Stimulated activated CD8-positive, alpha-beta memory T cell treated with anti-CD3 and anti-CD28 coated beads, Interleukin-7, amount 100 ng/mL, for 48 hours (primary cell): ENCODE results near the gene ZNF730.
"Not testable (repeated sequence)": the region's sequence is repeated elsewhere in the genome, so short reads cannot be mapped to it uniquely, and the experiment has no call there.

ENCODE experiments used
- DNase-seq, 2 donors: peaks; one replicate each; pipeline ENCODE4 v3.0.0-alpha.2; 2020; ENCODE audit warnings: low read depth in 1 of 2; ENCODE audit errors: extremely low read depth in 1 of 2

The ZNF730 gene

DNA sequence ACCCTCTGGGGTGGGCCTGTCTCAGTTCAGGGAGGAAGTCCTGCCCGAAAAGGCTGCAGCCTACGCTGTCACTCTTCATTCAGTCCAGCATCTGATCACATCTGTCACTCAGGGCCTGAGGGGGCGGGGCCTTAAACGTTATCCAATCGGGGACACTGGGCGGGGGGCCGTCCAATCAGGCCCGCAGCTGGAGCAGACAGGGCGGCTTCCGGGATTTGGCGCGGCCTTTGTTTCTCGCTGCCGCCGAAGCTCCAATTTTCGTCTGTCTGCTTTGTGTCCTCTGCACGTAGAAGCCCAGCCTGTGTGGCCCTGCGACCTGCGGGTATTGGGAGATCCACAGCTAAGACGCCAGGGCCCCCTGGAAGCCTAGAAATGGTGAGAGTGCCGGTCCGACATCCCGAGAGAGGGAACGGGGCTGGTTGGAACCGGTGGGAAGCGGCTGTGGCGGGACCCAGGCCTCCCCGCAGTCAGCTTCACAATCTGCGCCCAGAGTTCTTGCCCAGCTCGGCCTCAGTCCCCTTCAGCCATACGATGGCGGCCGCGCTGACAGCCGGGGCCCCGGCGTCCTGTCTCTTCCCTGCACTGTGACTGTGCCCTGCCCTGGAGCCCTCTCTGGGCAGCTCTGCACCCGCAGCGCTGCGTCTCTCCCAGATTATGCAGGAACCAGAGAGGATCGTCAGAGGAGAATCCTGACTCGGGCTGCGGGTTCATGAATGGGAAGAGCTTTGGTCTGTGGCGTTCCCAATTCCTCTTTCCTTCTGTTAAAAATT, at the start of gene ZNF730:
Gene ZNF730, plus strand, starts transcription at position 224 of the 770 bp plus-strand sequence. Its CDS starts 149 bp downstream, at position 373.
- DNase-seq, result peak; percentile 45 to 50

DNA sequence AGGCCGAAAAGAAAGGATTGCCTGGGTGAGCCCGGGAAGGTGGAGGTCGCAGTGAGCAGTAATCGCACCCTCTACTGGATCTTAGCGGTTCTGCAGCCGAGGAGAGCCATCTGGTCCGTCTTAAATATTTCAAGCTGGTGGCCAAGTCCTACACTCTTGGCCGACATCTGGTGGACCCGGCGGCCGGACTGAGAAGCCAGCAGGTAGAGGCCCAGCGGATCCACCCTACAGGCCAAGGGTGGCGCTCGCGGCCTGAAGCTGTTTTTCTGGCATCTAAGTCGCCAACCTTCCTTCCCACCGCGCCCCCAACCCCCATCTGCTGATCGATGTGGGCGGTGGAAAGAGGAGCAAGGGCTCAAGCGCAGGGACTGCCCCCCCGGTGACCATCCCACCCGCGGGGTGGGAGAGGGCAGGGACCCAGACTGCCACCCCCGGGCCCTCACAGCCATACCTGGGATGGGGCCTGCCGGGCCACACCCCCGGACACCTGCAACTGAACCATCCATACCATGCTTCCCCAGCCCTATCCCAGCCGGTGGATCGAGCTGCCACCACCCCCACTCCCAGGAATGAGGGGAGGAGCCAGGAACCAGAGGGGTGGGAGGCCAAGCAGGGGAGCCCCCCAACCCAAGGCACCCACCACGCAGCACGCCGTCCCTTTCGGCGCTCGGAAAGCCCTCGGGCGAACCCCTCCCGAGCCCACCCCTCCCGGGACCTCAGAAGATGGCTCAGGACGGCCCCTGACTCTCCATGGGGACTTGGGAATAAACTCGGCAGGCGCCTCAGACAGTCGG, 46.3 kb upstream of the ZNF730 start:
- no peak for DNase-seq

DNA sequence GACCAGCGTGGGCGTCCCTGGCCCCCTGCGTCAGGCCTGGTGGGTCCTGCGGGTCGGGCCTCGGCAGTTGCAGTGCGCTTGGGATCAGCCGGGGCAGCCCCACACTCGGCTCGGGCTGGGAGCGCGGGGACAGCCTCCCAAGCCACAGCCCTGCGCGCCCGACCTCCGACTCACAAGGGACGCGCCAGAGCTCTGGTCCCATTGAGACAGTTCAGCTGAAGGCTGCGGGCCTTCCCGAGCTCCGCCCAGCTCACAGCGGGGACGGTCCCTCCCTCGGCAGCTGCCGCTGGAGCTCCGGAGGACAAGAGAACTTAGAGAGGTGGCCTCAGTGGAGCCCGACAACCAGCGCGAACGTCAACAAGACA, 45.7 kb upstream of the ZNF730 start:
- no peak for DNase-seq

DNA sequence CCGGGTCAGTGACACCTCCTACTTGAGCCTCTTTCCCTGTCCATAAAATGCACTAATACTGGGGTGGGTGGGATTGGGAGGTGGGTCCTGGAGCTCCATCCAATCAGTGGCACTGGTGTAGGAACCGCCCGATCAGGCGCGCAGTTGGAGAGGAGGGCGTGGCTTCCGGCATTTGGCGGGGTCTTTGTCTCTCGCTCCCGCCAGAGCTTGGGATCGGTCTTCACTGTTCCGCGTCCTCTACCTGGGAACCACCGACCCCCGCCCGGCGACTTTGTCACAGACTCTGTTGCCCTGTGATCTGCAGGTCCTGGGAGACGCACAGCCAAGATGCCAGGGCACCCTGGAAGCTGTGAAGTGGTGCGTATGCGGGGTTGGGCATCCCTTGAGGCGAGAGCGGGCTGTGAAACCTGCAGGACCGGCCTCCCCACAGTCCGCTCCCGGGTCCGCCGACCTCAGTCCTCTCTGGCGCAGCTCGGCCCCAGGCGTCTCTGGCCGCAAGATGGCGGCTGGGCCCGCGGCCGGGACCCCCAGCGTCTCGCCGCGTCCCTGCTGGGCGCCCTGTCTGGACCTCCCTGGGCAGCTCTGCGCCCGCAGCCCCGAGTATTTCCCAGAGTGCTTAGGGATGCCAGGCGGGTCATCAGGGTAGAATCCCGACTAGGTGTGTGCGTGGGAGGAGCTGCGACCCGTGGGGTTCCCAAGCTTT, 41.6 kb upstream of the ZNF730 start:
- no peak for DNase-seq

DNA sequence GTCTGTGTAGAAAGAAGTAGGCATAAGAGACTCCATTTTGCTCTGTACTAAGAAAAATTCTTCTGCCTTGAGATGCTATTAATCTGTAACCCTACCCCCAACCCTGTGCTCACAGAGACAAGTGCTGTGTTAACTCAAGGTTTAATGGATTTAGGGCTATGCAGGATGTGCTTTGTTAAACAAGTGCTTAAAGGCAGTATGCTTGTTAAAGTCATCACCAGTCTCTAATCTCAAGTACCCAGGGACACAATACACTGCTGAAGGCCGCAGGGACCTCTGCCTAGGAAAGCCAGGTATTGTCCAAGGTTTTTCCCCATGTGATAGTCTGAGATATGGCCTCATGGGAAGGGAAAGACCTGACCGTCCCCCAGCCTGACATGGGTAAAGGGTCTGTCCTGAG, 39.0 kb upstream of the ZNF730 start:
- not testable (repeated sequence) for DNase-seq

DNA sequence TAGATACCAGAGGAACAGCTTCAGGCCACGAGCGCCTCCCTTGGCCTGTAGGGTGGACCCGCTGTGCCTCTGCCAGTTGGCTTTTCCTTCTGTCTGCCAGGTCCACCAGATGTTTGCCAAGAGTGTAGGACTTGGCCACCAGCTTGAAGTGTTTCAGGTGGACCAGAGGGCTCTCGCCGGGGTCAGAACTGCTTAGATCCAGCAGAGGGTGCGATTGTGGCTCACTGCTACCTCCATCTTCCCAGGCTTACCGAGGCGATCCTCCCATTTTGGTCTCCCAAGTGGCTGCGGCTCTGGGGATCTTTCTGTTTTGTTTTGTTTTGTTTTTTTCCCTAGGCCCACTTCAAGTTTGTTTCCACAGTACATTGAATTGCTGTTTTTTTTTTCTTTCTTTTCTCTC, 23.0 kb upstream of the ZNF730 start:
- no peak for DNase-seq

DNA sequence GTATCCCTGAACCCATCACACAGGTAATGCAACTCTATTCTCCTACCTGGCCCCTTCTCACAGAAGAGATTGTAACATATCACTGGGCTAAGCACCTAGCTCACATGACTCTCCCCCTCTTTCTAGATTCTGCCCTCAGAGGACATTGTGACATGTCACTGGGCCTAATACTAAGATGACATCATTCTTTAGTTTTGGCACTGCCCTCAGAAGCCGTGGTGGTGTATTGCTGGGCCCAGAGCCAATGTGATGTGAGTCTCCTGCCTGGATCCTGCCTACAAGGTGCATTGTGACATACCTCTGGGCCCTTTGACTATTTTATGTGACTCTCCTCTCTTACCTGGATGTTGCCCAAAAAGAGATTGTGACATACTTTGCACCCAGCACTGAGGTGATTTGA, 21.4 kb upstream of the ZNF730 start:
- DNase-seq, result no peak

DNA sequence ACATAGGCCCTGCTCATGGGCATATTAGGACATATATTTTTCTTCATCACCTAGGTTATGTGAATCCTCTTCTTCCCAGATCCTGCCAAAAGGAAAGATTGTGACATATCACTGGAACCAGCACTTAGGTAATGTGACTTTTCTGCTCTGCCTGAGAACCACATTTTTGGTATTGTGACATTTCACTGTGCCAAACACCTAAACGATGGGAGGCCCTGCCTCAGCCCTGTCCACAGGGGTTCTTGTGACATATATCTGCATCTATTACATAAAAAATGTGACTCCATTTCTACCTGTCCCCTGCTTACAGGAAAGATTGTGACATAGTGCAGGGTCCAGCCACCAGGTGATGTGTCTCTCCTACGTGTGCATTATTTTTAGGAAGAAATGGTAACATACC, 18.5 kb upstream of the ZNF730 start:
- DNase-seq, result no peak

DNA sequence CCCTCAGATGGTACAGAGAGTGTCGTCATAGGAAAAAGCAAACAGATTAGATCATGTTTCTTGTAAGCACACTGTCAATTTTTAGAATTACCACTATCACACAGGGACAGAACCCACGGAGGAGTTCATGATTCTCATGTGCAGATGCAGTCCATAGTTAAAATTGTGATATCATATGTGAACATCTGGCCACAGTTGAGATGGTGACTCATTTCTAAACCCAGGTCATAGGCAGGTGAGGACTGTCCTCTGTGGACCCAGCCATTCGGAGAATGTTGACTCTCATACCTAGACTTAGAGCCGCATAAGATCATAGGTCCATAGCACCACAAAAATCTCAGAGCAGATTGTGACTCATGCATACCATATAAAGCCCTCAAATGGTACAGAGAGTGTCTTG, 17.8 kb upstream of the ZNF730 start:
- DNase-seq, result no peak

DNA sequence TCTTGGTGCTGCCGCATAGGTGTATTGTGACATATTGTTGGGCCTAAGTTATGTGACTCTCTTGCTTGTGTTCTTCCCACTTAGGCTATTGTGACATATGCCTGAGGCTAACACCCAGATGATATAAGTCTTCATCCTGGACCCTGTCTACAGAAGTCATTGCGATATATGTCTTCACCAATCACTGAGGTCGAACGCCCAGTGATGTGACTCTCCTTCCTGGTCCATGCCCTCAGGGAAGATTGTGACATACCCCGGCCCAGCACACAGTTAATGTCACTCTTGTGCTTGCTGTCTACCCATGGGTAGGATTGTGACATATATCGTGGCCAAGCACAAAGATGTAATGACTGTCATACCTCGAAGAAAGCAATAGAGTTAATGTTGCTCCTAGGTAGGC, 16.9 kb upstream of the ZNF730 start:
- DNase-seq, result no peak

DNA sequence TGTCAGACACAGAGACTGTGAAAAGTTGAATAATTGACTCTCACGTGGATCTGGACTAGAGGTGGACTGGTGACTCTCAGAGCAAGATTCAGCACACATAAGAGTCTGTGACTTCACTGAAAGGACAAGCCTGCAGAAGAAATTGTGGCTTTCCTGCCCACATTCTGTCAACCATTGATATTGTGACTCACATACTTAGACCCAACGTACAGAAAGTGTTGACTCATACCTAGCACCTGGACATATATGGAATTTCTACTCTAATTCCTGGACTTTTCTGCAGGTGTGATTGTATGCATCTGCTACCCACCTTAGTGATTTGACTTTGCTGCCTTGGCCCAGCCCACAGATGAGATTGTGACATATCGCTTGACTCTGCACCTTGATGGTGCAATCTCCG, 15.6 kb upstream of the ZNF730 start:
- DNase-seq, result no peak

DNA sequence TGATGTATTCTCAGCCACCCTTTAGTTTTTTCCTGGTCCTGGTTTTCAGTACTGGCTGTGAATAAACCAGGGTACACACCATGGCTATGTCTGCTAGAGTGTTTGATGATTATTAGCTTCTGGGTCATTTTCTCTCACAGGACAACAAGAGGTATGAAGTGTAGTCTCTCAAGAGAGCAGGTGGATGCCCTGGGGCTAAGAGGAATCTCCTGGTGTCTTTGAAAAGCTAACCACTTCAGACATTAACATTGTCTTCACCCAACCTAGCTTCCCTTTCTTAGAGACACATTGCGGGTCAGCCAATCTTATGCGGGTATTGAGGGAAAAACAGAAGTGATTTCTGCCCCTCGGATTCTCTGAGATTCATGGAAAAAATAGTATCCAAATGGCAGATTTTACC, 1.6 kb downstream of the ZNF730 start:
- no peak for DNase-seq

DNA sequence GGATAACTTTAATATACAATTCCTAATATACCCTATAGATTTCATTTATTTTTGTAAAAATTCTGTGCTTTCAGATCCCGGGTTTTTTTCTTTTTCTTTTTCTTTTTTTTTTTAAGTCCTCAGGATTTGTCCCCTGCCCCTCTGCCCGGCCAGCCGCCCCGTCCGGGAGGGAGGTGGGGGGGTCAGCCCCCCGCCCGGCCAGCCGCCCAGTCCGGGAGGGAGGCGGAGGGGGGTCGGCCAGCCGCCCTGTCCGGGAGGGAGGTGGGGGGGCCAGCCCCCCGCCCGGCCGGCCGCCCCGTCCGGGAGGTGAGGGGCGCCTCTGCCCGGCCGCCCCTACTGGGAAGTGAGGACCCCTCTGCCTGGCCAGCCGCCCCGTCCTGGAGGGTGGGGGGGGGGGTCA, 17.4 kb downstream of the ZNF730 start:
- DNase-seq, result not testable (repeated sequence)

DNA sequence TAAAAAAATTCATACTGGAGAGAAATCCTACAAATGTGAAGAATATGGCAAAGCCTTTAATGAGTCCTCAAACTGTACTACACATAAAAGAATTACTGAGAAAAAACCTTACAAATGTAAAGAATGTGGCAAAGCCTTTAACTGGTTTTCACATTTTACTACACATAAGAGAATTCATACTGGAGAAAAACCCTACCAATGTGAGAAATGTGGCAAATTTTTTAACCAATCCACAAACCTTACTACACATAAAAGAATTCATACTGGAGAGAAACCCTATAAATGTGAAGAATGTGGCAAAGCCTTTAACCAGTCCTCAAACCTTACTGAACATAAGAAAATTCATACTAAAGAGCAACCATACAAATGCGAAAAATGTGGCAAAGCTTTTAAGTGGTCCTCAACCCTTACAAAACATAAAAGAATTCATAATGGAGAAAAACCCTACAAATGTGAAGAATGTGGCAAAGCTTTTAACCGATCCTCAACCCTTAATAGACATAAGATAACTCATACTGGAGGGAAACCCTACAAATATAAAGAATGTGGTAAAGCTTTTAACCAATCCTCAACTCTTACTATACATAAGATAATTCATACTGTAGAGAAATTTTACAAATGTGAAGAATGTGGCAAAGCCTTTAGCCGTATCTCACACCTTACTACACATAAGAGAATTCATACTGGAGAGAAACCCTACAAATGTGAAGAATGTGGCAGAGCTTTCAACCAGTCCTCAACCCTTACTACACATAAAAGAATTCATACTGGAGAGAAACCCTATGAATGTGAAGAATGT, 29.0 kb downstream of the ZNF730 start:
- DNase-seq, result no peak

DNA sequence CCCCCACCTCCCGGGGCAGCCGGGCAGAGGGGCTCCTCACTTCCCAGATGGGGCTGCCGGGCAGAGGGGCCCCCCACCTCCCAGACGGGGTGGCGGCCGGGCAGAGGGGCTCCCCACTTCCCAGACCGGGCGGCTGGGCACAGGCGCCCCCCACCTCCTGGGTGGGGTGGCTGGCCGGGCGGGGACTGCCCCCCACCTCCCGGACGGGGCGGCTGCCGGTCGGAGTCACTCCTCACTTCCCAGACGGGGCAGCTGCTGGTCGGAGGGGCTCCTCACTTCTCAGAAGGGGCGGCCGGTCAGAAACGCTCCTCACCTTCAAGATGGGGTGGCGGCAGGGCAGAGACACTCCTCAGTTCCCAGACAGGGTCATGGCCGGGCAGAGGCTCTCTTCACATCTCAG, 43.9 kb downstream of the ZNF730 start:
- no peak for DNase-seq

DNA sequence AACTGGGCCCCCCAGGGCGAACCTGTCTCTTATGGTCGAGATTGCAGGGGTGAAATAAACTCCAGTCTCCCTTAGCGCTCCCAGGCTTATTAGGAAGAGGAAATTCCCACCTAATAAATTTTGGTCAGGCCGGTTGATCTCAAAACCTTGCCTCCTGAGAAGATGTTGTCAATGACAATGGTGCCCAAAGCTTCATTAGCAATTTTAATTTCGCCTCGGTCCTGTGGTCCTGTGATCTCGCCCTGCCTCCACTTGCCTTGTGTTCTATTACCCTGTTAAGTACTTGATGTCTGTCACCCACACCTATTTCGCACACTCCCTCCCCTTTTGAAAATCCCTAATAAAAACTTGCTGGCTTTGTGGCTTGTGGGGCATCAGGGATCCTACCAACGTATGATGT, 51.5 kb downstream of the ZNF730 start:
- not testable (repeated sequence) for DNase-seq

DNA sequence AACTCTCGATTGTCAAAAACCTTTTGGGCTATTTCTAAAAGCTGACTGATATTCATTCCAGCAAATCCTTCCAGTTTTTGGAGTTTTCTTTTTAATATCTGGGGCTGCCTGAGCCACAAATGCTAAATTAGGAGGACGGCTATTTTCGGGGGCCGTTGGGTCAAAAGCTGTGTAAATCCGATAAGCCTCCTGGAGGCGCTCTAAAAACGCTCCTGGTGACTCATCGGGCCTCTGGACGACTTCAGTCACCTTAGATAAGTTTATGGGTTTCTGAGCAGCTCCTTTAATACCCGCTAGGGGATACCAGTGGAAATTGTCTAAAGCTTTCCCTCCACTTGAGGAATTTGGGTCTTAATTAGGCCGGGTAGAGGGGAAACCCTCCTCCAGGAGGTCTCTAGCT, 66.4 kb downstream of the ZNF730 start:
- DNase-seq, result no peak

DNA sequence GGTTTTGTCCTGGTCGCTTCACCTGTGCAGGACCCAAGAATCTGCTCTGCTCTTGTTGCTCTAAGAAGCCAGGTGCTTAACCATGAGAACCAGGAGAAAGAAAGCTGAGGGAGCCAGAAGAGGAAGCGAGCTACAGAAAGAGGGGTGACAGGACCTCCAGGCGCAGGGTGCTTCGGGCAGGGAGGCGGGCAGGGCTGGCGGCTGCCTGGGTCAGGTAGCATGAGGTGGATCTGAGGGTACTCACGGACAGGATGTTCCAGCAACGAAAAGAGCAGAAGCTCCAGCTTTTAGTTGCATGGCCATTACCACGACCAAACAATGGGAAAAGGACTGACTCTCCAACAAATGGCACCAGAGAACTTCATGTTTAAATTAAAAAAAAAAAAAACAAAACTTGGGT, 73.5 kb downstream of the ZNF730 start:
- DNase-seq, result no peak
